Naive B cell (primary cell): ENCODE measurements around the gene CCR6. TPM values are rescaled to one million over a fixed set of nuclear protein-coding genes. Genes with fewer than 3 reads are reported as not detected.
"Not testable (repeated sequence)": the region's sequence is repeated elsewhere in the genome, so short reads cannot be mapped to it uniquely, and the experiment has no call there.

ENCODE experiments used
- ATAC-seq, 2 donors: fragments of 150-1000 bp; cut with Tn5 transposase; 2 replicates each; pipeline ENCODE4 v1.10.0; 2021; ENCODE audit warnings: low read depth in 2 of 2, mild to moderate bottlenecking in 2 of 2, moderate library complexity in 2 of 2
- DNase-seq: peaks from one replicate; pipeline ENCODE4 v3.0.0; 2022
- H3K27ac Mint-ChIP-seq, 6 donors: one replicate each; pipeline ENCODE4 v1.8.0; 2020 to 2022; ENCODE audit warnings: mild to moderate bottlenecking in 6 of 6, mixed read lengths in 6 of 6, moderate library complexity in 5 of 6, inconsistent platforms in 2 of 6
- H3K27me3 Mint-ChIP-seq, 3 donors: one replicate each; pipeline ENCODE4 v1.8.0; 2021 to 2022; ENCODE audit warnings: mixed read lengths in 3 of 3, mild to moderate bottlenecking in 1 of 3
- H3K36me3 Mint-ChIP-seq, 2 donors: one replicate each; pipeline ENCODE4 v1.8.0; 2020 to 2022; ENCODE audit warnings: mixed read lengths in 2 of 2, inconsistent platforms in 1 of 2, mild to moderate bottlenecking in 1 of 2
- H3K4me1 Mint-ChIP-seq, 3 donors: one replicate each; pipeline ENCODE4 v1.8.0; 2020 to 2022; ENCODE audit warnings: mixed read lengths in 3 of 3, inconsistent platforms in 1 of 3, mild to moderate bottlenecking in 1 of 3, moderate library complexity in 1 of 3
- H3K4me3 Mint-ChIP-seq, 8 donors: one replicate each; pipeline ENCODE4 v1.8.0; 2020 to 2022; ENCODE audit warnings: mild to moderate bottlenecking in 8 of 8, mixed read lengths in 8 of 8, moderate library complexity in 8 of 8, inconsistent platforms in 2 of 8
- H3K9me3 Mint-ChIP-seq, 7 donors: one replicate each; pipeline ENCODE4 v1.8.0; 2020 to 2022; ENCODE audit warnings: mixed read lengths in 7 of 7, mild to moderate bottlenecking in 5 of 7, inconsistent platforms in 2 of 7, moderate library complexity in 1 of 7
- polyA plus RNA-seq, 6 donors: library from polyadenylated mRNA; unstranded; fragments of 300-500 nt; fragmentation: Illumina TruSeq; gene quantifications; one replicate each; pipeline ENCODE4 v1.2.3, GENCODE V29; 2021; ENCODE audit warnings: low read depth in 6 of 6

The CCR6 gene
- polyA plus RNA-seq, 6 donors from 2014 or later: 97.4 to 205 (median 126) TPM

GRCh38 chr6:167154895-167155294, 32.0 kb downstream of the CCR6 start:
- ATAC-seq: no peak
- peak overlapping the region in 2 of 6 donors; percentile 28 to 89 for H3K27ac Mint-ChIP-seq
- H3K9me3 Mint-ChIP-seq: no peaks in the 10 kb centered on the region
- peaks cover 12 to 49% (median 19%) of the 10 kb centered on the region in 3 donors for H3K4me1 Mint-ChIP-seq
- peak overlapping the region in 1 of 8 donors; percentile 48 for H3K4me3 Mint-ChIP-seq
- no peaks in the 10 kb centered on the region for H3K27me3 Mint-ChIP-seq
- no peaks in the 10 kb centered on the region for H3K36me3 Mint-ChIP-seq
- no peak for DNase-seq

- Mint-ChIP-seq H3K4me3 (peak overlapping the region in 2 of 8 donors; percentile 29 to 69), H3K4me1 (peaks cover 7 to 34% (median 12%) of the 10 kb centered on the region in 3 donors), H3K36me3 (peaks cover 0 to 3% of the 10 kb centered on the region in 2 donors), H3K27me3 (no peaks in the 10 kb centered on the region), H3K27ac (peak overlapping the region in 3 of 6 donors; percentile 22 to 94 (median 40)), H3K9me3 (no peaks in the 10 kb centered on the region)
- DNase-seq: no peak
- ATAC-seq: no peak
These were observed 34.5 kb downstream of the CCR6 start for GRCh38 chr6:167157414-167157813.

GRCh38 chr6:167157863-167158262, 35.0 kb downstream of the CCR6 start, which contains the start of gene GPR31:
GPR31 (minus strand) TSS chr6:167157980; CDS start chr6:167157831, 149 bp downstream.
- Mint-ChIP-seq H3K4me1 (peaks cover 4 to 32% (median 8%) of the 10 kb centered on the region in 3 donors), H3K36me3 (peaks cover 0 to 3% of the 10 kb centered on the region in 2 donors), H3K9me3 (no peaks in the 10 kb centered on the region), H3K27ac (peak within 1 kb of the TSS in 5 of 6 donors; percentile 8 to 94 (median 40)), H3K27me3 (no peaks in the 10 kb centered on the region), H3K4me3 (peak within 1 kb of the TSS in 2 of 8 donors; percentile 29 to 69)
- DNase-seq (peak; percentile 19), ATAC-seq (peak; percentile 36 to 71)

- H3K36me3 Mint-ChIP-seq: peaks cover 0 to 8% of the 10 kb centered on the region in 2 donors
- H3K27ac Mint-ChIP-seq: no peak overlapping the region
These were observed 39.1 kb downstream of the CCR6 start for GRCh38 chr6:167161851-167162467.

GRCh38 chr6:167162591-167162990, 39.7 kb downstream of the CCR6 start:
- Mint-ChIP-seq H3K4me1 (peaks cover 0 to 8% (median 6%) of the 10 kb centered on the region in 3 donors), H3K27ac (peak overlapping the region in 1 of 6 donors; percentile 58), H3K9me3 (no peaks in the 10 kb centered on the region), H3K36me3 (peaks cover 0 to 8% of the 10 kb centered on the region in 2 donors), H3K27me3 (no peaks in the 10 kb centered on the region), H3K4me3 (no peak overlapping the region)
- DNase-seq (no peak), ATAC-seq (no peak)

More at GRCh38 chr6:167161851-167162467, 39.1 kb downstream of the CCR6 start:
- Mint-ChIP-seq H3K9me3 (no peaks in the 10 kb centered on the region), H3K27me3 (no peaks in the 10 kb centered on the region), H3K4me3 (no peak overlapping the region), H3K4me1 (peaks cover 0 to 13% (median 6%) of the 10 kb centered on the region in 3 donors)
- DNase-seq: no peak
- no peak for ATAC-seq

- no peak for DNase-seq
- Mint-ChIP-seq H3K9me3 (no peaks in the 10 kb centered on the region), H3K27me3 (no peaks in the 10 kb centered on the region), H3K27ac (no peak overlapping the region), H3K4me1 (no peaks in the 10 kb centered on the region), H3K36me3 (peaks cover 0 to 8% of the 10 kb centered on the region in 2 donors), H3K4me3 (no peak overlapping the region)
- no peak for ATAC-seq
These were observed 40.6 kb downstream of the CCR6 start for GRCh38 chr6:167163476-167164011.

GRCh38 chr6:167164261-167164660, 41.4 kb downstream of the CCR6 start:
- H3K27ac Mint-ChIP-seq: no peak overlapping the region

GRCh38 chr6:167165858-167166471, 43.1 kb downstream of the CCR6 start:
- no peak for ATAC-seq
- no peak for DNase-seq
- Mint-ChIP-seq H3K4me1 (peaks cover 6% of the 10 kb centered on the region in 3 donors), H3K27me3 (peaks cover 5 to 13% (median 7%) of the 10 kb centered on the region in 3 donors), H3K36me3 (peaks cover 5 to 10% of the 10 kb centered on the region in 2 donors), H3K9me3 (peaks cover 0 to 5% (median 0%) of the 10 kb centered on the region in 7 donors), H3K4me3 (no peak overlapping the region), H3K27ac (no peak overlapping the region)

More at GRCh38 chr6:167164261-167164660, 41.4 kb downstream of the CCR6 start:
- Mint-ChIP-seq H3K4me1 (peaks cover 0 to under 1% (median 0%) of the 10 kb centered on the region in 3 donors), H3K36me3 (peaks cover 2 to 8% of the 10 kb centered on the region in 2 donors), H3K4me3 (peak overlapping the region in 1 of 8 donors; percentile 35), H3K9me3 (no peaks in the 10 kb centered on the region), H3K27me3 (peaks cover 0 to 5% (median 1%) of the 10 kb centered on the region in 3 donors)
- DNase-seq (no peak), ATAC-seq (no peak)

GRCh38 chr6:167167699-167168098, 44.8 kb downstream of the CCR6 start:
- H3K4me1 Mint-ChIP-seq, ATAC-seq, H3K36me3 Mint-ChIP-seq, DNase-seq, H3K4me3 Mint-ChIP-seq, H3K9me3 Mint-ChIP-seq, H3K27ac Mint-ChIP-seq: not testable (repeated sequence)
- H3K27me3 Mint-ChIP-seq: peaks cover 9 to 19% (median 12%) of the 10 kb centered on the region in 3 donors

GRCh38 chr6:167168296-167168695, 45.4 kb downstream of the CCR6 start:
- not testable (repeated sequence) for DNase-seq, ATAC-seq, H3K4me3 Mint-ChIP-seq, H3K9me3 Mint-ChIP-seq, H3K36me3 Mint-ChIP-seq
- Mint-ChIP-seq H3K4me1 (peaks cover 6 to 12% (median 6%) of the 10 kb centered on the region in 3 donors), H3K27ac (peak overlapping the region in 1 of 6 donors; percentile 73), H3K27me3 (peaks cover 9 to 19% (median 12%) of the 10 kb centered on the region in 3 donors)

GRCh38 chr6:167169867-167170266, 47.0 kb downstream of the CCR6 start:
- ATAC-seq: peak; percentile 80 to 83
- not testable (repeated sequence) for H3K9me3 Mint-ChIP-seq
- peak overlapping the region; percentile 47 to 96 (median 76) for H3K27ac Mint-ChIP-seq

GRCh38 chr6:167171300-167171699, 48.4 kb downstream of the CCR6 start:
- H3K27me3 Mint-ChIP-seq: peaks cover 9 to 19% (median 12%) of the 10 kb centered on the region in 3 donors
- not testable (repeated sequence) for ATAC-seq, H3K4me3 Mint-ChIP-seq, DNase-seq, H3K9me3 Mint-ChIP-seq, H3K36me3 Mint-ChIP-seq
- peak overlapping the region in 1 of 6 donors; percentile 15 for H3K27ac Mint-ChIP-seq
- peaks cover 6 to 12% (median 6%) of the 10 kb centered on the region in 3 donors for H3K4me1 Mint-ChIP-seq

More at GRCh38 chr6:167169867-167170266, 47.0 kb downstream of the CCR6 start:
- H3K36me3 Mint-ChIP-seq, DNase-seq: not testable (repeated sequence)
- Mint-ChIP-seq H3K4me3 (peak overlapping the region in 1 of 8 donors; percentile 32), H3K4me1 (peaks cover 6 to 12% (median 6%) of the 10 kb centered on the region in 3 donors), H3K27me3 (peaks cover 9 to 19% (median 12%) of the 10 kb centered on the region in 3 donors)

- Mint-ChIP-seq H3K4me1 (peaks cover 6 to 12% (median 6%) of the 10 kb centered on the region in 3 donors), H3K27me3 (peaks cover 9 to 19% (median 12%) of the 10 kb centered on the region in 3 donors), H3K27ac (peak overlapping the region in 1 of 6 donors; percentile 21)
- H3K9me3 Mint-ChIP-seq, H3K36me3 Mint-ChIP-seq, H3K4me3 Mint-ChIP-seq, ATAC-seq, DNase-seq: not testable (repeated sequence)
These were observed 49.1 kb downstream of the CCR6 start for GRCh38 chr6:167172011-167172410.
